GM18526 (cell line): ENCODE measurements around the gene COL4A1.

Experiments used
- POLR2A ChIP-seq: IDR thresholded peaks from 3 replicates; pipeline ENCODE4 v1.6.1; 2011; ENCODE audit not compliant: insufficient read length; ENCODE audit errors: extremely low read depth

COL4A1 gene

DNA sequence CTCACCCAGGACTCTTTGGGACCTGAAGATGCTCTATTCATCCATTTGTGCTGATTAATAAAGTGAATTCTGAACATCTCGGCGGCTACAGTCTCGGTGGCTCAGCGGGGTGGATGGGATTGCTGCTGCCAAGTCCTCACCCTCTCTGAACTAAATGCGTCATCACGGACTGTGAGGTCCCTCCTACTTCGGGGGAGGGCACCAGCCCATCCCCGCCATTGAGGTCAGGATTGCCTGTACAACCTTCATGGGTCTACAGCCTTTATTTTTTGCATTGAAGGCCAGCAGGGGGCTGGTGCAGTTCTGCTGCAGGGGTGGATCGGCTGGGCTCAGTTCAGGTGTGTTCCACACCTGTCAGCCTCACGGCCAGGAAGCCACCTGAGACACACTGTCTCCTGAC, 181.8 kb downstream of the COL4A1 start:
- no peak for TF ChIP-seq POLR2A

GRCh38 chr13:110124201-110124940, 182.6 kb downstream of the COL4A1 start:
- TF ChIP-seq POLR2A, result no peak

- no peak for TF ChIP-seq POLR2A
Measured at GRCh38 chr13:110123041-110123809, 183.7 kb downstream of the COL4A1 start.

DNA sequence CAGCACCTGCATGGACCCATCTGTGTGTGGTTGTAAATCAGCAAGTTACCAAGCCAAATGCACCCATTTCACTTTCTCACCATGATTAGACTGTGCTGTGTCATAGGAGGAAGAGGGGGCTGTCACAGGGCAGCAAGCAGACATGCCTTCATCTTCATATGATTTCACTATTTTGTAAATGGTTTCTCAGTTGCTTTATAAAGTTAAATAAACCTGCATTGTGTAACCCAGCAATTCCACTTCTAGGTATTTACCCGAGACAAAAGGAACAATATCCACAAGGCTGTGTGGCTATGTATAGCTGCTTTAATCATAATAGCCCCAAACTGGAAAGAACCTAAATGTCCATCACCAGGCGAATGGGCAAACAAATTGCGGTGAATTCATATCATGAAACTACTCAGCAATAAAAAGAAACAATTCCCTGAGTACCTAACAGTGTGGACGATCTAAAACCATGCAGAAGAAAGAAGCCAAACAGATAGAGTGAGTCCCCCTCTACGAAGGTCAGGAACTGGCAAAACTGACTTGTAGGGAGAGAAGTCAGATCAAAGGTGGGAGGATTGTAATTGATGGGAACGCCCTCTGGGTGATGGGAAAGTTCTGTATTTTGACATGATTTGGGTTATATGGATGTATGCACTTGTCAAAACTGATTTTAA, 185.4 kb downstream of the COL4A1 start:
- no peak for TF ChIP-seq POLR2A

- TF ChIP-seq POLR2A, result no peak
Measured at GRCh38 chr13:110119935-110120905, 186.7 kb downstream of the COL4A1 start.

- TF ChIP-seq POLR2A, result no peak
Measured at GRCh38 chr13:110118106-110118505, 188.9 kb downstream of the COL4A1 start.

GRCh38 chr13:110116072-110116487, 190.9 kb downstream of the COL4A1 start:
- TF ChIP-seq POLR2A, result no peak

DNA sequence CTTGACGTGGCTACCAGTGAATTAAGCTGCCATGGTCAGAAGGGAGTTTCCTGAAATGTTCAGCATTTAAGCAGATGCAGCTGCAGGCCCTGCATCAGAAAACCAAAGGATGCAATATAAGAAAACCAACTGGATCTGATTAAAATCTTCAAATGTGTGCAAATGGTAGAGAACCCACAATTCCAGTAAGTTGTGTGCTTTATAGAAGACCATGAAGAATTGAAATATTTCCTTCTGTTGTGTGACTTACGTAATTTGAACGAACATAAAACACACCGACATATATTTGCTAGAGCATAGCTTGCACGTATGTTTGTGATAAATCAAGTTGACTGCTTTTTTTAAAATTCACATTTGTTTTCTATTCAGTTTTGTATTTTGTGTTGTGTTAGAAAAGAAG, 191.4 kb downstream of the COL4A1 start:
- no peak for TF ChIP-seq POLR2A

DNA sequence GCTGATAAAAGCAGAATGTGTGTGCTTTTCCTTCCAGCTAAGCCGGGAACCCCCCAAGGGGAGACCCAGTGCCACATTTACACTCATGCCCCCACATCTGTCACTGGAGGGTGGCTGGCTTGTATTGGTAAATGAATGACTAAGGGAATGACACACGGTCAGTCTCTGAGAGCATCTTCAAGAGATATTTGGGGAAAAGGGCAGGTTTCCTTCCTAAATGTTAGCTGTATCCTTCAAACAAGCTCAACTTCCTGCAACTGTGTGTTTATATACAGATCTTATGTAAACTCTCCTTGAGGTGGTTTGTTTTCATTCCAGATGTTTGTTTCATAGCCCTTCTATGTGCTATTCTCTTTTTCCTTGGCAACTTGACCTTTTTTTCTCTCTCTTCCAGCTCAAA, 192.6 kb downstream of the COL4A1 start:
- TF ChIP-seq POLR2A, result no peak

DNA sequence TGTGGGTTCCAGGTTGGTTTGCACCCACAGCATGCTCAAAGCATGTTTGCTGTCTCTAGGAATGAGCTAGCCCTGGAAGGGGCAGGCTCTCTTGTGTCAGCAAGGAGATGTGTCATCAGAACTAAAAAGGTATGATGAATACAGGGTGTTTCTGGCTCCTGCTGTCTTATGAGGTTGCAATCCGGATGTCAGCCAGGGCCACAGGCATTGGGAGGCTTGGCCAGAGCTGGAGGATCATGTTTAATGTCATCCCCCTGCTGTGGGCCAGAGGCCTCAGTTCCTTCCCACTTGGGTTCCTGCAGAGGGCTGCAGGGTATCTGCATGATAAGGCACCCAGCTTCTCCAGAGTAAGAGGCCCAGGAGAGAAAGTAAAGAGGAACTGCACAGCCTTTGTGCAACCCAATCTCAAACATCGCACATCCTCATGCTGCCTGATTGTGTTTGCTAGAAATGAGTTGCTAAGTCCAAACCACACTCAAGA, 193.6 kb downstream of the COL4A1 start:
- TF ChIP-seq POLR2A, result no peak

DNA sequence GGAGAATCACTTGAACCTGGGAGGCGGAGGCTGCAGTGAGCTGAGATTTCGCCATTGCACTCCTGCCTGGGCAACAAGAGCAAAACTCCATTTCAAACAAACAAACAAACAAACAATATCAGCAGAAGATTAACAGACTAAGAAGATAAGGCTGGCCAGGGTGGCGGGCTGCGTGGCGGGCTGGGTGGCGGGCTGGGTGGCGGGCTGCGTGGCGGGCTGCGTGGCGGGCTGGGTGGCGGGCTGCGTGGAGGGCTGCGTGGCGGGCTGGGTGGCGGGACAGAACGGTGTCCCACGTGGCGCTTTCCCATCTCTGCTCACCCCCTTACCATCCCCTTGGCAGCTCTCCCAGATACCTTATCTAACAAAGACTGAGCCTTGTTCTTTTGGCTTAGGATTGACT, 196.2 kb downstream of the COL4A1 start:
- no peak for TF ChIP-seq POLR2A

DNA sequence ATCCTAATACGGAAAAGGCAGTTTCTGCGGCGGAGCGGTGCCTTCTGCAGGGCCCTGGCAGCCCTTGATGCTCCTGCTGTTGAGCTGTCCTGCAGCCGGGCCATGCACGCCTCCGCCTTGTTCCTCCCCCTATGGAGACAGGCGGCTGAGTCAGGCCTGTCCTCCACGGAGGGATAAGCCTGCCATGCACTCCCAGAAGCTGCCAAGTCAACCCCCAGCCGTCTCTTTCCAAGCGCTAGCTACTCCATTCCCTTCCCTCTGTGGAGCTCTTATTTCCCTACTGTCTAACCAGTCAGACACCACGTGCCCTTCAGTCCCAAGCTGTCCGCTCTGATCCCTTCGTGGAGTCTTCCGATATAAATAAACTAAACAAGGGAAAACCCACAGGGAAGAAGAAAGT, 197.0 kb downstream of the COL4A1 start:
- no peak for TF ChIP-seq POLR2A

- TF ChIP-seq POLR2A, result no peak
Measured at GRCh38 chr13:110109140-110109783, 197.7 kb downstream of the COL4A1 start.

DNA sequence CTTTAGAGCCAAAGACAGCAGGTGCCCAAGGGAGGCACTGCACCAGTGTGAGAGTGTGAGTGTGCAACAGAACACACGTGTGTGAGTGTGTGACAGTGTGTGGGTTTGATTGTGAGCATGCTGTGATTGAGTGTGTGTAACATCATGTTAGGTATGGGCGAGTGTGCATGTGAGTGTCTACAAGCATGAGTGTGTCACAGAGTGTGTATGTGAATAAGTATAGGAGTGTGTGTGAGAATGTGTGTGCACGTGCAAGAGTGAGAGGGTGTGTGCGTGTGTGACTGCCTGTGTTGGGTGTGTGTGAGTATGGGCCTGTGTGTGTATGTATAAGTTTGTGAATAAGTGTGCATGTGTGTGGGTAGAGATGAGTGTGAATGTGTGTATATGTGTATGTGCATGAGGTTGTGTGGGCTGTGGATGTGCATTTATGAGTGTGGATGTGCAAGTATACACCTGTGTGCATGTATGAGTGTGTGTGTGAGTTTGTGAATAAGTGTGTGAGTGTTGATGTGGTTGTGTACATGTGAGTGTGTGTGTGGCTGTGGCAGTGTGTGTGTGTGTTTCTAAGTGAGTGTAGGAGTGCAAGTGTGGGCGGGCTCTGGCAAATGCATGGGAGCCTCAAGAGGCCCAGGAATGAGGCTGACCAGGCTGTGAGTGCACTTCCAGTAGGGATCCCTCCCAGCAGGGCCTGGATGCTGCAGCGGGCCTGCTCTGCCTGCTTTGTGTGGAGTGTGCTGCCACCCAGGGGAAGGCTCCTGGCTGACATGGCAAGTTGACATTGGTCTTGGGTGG, 198.4 kb downstream of the COL4A1 start:
- TF ChIP-seq POLR2A, result no peak
